Esophagus squamous epithelium (tissue), 4 donors: ENCODE results near the gene SIGLEC1.

Source experiments
- CTCF ChIP-seq, 6 experiments: fragments of 450-650 bp in 4 of 6; fragments of 200-600 bp in 2 of 6; sonication (generic) in 2 of 6; IDR thresholded peaks; one replicate each; pipeline ENCODE4 v1.5.1; 2016 to 2019; ENCODE audit warnings: antibody characterized with exemption in 6 of 6, mild to moderate bottlenecking in 4 of 6, moderate library complexity in 4 of 6
- POLR2A ChIP-seq, 4 donors: fragments of 450-650 bp; IDR thresholded peaks; one replicate each; pipeline ENCODE4 v1.6.1; 2017; ENCODE audit warnings: antibody characterized with exemption in 4 of 4, mild to moderate bottlenecking in 4 of 4, moderate library complexity in 3 of 4

GRCh38 chr20:3730803-3731672 is 18.6 kb upstream of the SIGLEC1 start:
- no peak for TF ChIP-seq CTCF (IDR thresholded peaks at IDR 0.05)
- no peak for TF ChIP-seq POLR2A (IDR thresholded peaks at IDR 0.05)
